Panc1 (cell line): Measurements from ENCODE around the gene ZYX. TPM values are rescaled to one million over a fixed set of nuclear protein-coding genes. Genes with fewer than 3 reads are reported as not detected.

ENCODE experiments used
- ATAC-seq: fragments of 200-7000 bp; cut with Tn5 transposase; 2 replicates; pipeline ENCODE4 v1.9.1; 2020; ENCODE audit warnings: mild to moderate bottlenecking, moderate library complexity
- BruUV-seq: library from RNA; stranded (reverse); fragments of 400-500 nt; replicated peaks from 2 replicates; lab custom pipeline; 2021; lab: Mats Ljungman, UMichigan
- CTCF ChIA-PET: fragments of 300-600 bp; sonication (Branson Sonifier 250); formaldehyde crosslinking; loops from one replicate; lab custom pipeline; 2022; ENCODE audit warnings: antibody characterized with exemption; lab: Charles Lee
- POLR2A ChIA-PET: fragments of 300-600 bp; sonication (Branson Sonifier 250); formaldehyde crosslinking; loops from one replicate; lab custom pipeline; 2022; ENCODE audit warnings: antibody characterized with exemption; lab: Charles Lee
- DNase-seq: peaks from one replicate; pipeline ENCODE4 v3.0.0-alpha.2; 2010; ENCODE audit warnings: low read depth, low spot score
- H3K27ac ChIP-seq: 2 replicates; pipeline ENCODE4 v1.5.1; 2011; ENCODE audit warnings: mild to moderate bottlenecking, low read length, inconsistent platforms
- H3K27me3 ChIP-seq: fragments of 200-500 bp; sonication (Bioruptor generic); 2 replicates; pipeline ENCODE4 v1.6.0; 2014; ENCODE audit warnings: low read length, inconsistent platforms; ENCODE audit not compliant: control insufficient read depth, insufficient read depth
- H3K36me3 ChIP-seq: fragments of 200-500 bp; sonication (Bioruptor generic); 2 replicates; pipeline ENCODE4 v1.5.1; 2014; ENCODE audit warnings: inconsistent platforms, mild to moderate bottlenecking, low read length, moderate library complexity; ENCODE audit not compliant: control insufficient read depth, insufficient read depth
- H3K4me1 ChIP-seq: 2 replicates; pipeline ENCODE4 v1.5.1; 2011; ENCODE audit warnings: inconsistent platforms, mild to moderate bottlenecking, low read length, moderate library complexity; ENCODE audit not compliant: control insufficient read depth, insufficient read depth
- H3K4me3 ChIP-seq, 2 experiments: 2 replicates each; pipeline ENCODE4 v1.5.1; 2011 to 2012; ENCODE audit warnings: low read depth in 2 of 2, low read length in 2 of 2, mild to moderate bottlenecking in 2 of 2, inconsistent platforms in 1 of 2, moderate library complexity in 1 of 2
- H3K9me3 ChIP-seq: fragments of 200-500 bp; sonication (Bioruptor generic); 2 replicates; pipeline ENCODE4 v1.5.1; 2014; ENCODE audit warnings: low read depth, mild to moderate bottlenecking, inconsistent platforms, low read length, moderate library complexity; ENCODE audit not compliant: control insufficient read depth, insufficient read depth
- POLR2AphosphoS5 ChIP-seq: IDR thresholded peaks from 2 replicates; pipeline ENCODE4 v1.6.1; 2012; ENCODE audit warnings: mild to moderate bottlenecking, low read depth, low read length, moderate library complexity
- SIN3A ChIP-seq: IDR thresholded peaks from 2 replicates; pipeline ENCODE4 v1.6.1; 2012; ENCODE audit warnings: low read depth, mild to moderate bottlenecking, low read length, moderate library complexity, borderline replicate concordance; ENCODE audit not compliant: insufficient read depth
- TCF7L2 ChIP-seq: IDR thresholded peaks from 2 replicates; pipeline ENCODE4 v1.6.1; 2011; ENCODE audit warnings: mild to moderate bottlenecking, low read depth, low read length, inconsistent platforms
- in situ Hi-C: cut with HindIII; loops from 2 replicates; pipeline ENCODE4 v1.10.0; 2016; ENCODE audit warnings: low sequenced_read_pairs, low pct_unique_long_range_greater_than_20kb
- intact Hi-C: fragments of 100-400 bp; cut with micrococcal nuclease; formaldehyde crosslinking; loops from one replicate; pipeline ENCODE4 v1.10.0; 2022; ENCODE audit not compliant: unreplicated experiment
- total RNA-seq: library from RNA; stranded (reverse); gene quantifications from one replicate; pipeline ENCODE4 v1.2.1, GENCODE V29; 2021; ENCODE audit not compliant: unreplicated experiment
- TF ChIP-seq, protein P1 (sequence below), 2 experiments: IDR thresholded peaks; 2 replicates each; pipeline ENCODE4 v1.6.1; 2011 to 2012; ENCODE audit warnings: low read depth in 2 of 2, control low read depth in 1 of 2, low read length in 1 of 2, mild to moderate bottlenecking in 1 of 2, moderate library complexity in 1 of 2; ENCODE audit not compliant: insufficient read depth in 1 of 2
- TF ChIP-seq, protein P2 (sequence below): fragments of 450-650 bp; IDR thresholded peaks from 2 replicates; pipeline ENCODE4 v1.5.1; 2017; ENCODE audit warnings: mild to moderate bottlenecking

ZYX gene
- total RNA-seq, 1 experiment from 2014 or later = 169 TPM

DNA sequence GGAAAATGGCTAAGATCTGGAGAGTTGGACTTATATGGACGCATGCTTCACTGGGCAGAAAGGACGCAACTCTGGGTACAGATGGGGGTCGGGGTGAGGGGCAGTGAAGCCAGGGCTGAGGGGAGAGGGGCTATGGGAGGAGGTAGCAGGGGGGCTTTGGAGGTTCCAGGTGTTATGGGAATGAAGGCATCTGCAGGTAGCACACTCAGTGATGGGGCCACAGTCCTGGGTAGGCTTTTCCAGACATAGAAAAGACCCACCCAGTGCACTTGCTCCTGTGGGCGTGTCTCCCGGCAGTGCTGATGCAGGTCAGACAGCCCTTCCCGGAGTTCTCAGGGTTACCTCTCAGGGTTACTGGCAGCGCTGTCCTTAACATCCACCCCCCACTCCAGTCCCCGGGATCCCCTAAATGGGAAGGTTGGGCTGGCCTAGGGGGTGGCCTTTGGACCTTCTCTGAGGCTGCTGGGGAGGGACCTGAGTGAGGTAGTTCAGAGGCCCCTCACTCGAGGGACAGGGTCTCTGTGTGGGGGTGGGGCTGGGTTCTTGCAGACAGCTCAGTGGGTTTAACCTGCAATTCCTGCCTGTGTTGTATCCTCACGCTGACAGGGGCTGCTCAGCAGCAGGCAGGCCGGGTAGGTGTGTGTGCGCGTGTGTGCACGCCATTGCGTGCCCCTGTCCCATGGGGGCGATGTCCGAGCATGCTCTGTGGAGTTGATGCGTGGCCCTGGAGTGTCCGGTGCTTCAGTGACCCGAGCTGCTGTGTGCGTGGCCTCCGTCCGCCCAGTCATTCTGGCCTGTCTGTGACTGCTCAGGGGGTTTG is 6.2 kb downstream of the ZYX start:
- Histone ChIP-seq H3K27ac (no peak overlapping the region), H3K27me3 (no peaks in the 10 kb centered on the region), H3K9me3 (no peaks in the 10 kb centered on the region), H3K4me3 (no peak overlapping the region), H3K4me1 (peaks cover 2% of the 10 kb centered on the region; the same call in 1 of the 2 replicates), H3K36me3 (peaks cover 3% of the 10 kb centered on the region; the same call in 1 of the 2 replicates)
- TF ChIP-seq SIN3A (no peak), POLR2AphosphoS5 (no peak), TCF7L2 (no peak)
- TF ChIP-seq, protein P1, sequence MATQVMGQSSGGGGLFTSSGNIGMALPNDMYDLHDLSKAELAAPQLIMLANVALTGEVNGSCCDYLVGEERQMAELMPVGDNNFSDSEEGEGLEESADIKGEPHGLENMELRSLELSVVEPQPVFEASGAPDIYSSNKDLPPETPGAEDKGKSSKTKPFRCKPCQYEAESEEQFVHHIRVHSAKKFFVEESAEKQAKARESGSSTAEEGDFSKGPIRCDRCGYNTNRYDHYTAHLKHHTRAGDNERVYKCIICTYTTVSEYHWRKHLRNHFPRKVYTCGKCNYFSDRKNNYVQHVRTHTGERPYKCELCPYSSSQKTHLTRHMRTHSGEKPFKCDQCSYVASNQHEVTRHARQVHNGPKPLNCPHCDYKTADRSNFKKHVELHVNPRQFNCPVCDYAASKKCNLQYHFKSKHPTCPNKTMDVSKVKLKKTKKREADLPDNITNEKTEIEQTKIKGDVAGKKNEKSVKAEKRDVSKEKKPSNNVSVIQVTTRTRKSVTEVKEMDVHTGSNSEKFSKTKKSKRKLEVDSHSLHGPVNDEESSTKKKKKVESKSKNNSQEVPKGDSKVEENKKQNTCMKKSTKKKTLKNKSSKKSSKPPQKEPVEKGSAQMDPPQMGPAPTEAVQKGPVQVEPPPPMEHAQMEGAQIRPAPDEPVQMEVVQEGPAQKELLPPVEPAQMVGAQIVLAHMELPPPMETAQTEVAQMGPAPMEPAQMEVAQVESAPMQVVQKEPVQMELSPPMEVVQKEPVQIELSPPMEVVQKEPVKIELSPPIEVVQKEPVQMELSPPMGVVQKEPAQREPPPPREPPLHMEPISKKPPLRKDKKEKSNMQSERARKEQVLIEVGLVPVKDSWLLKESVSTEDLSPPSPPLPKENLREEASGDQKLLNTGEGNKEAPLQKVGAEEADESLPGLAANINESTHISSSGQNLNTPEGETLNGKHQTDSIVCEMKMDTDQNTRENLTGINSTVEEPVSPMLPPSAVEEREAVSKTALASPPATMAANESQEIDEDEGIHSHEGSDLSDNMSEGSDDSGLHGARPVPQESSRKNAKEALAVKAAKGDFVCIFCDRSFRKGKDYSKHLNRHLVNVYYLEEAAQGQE (IDR thresholded peaks at IDR 0.05; ENCODE audit: insufficient read depth in 1 of 2, low read depth in 2 of 2, low read length in 1 of 2) = no peak
- TF ChIP-seq, protein P2, sequence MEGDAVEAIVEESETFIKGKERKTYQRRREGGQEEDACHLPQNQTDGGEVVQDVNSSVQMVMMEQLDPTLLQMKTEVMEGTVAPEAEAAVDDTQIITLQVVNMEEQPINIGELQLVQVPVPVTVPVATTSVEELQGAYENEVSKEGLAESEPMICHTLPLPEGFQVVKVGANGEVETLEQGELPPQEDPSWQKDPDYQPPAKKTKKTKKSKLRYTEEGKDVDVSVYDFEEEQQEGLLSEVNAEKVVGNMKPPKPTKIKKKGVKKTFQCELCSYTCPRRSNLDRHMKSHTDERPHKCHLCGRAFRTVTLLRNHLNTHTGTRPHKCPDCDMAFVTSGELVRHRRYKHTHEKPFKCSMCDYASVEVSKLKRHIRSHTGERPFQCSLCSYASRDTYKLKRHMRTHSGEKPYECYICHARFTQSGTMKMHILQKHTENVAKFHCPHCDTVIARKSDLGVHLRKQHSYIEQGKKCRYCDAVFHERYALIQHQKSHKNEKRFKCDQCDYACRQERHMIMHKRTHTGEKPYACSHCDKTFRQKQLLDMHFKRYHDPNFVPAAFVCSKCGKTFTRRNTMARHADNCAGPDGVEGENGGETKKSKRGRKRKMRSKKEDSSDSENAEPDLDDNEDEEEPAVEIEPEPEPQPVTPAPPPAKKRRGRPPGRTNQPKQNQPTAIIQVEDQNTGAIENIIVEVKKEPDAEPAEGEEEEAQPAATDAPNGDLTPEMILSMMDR = no peak; the same call in 1 of the 2 replicates
- in situ Hi-C loops (no loop called here), intact Hi-C loops (no loop called here)
- POLR2A ChIA-PET = no interaction called here
- CTCF ChIA-PET = no interaction called here
- BruUV-seq = no TSS peak
- ATAC-seq (peak; percentile 31; the same call in 1 of the 2 replicates), DNase-seq (no peak)

DNA sequence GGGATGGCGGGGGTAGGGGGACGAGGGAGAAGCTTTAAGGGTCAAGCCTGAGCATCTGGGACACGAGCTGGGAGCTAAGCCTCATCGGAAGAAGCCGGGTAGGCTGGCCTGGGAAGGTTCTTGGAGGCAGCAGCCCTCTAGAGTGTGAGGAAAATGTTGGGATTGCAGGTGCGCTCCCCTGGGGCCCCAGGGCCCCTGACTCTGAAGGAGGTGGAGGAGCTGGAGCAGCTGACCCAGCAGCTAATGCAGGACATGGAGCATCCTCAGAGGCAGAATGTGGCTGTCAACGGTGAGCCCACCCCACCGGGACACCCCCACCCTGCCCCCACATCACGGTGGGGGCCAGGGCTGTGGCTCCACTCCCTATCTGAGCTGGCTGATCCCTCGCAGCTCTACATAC is 6.9 kb downstream of the ZYX start:
- no TSS peak for BruUV-seq
- H3K4me1 ChIP-seq = no peaks in the 10 kb centered on the region
- CTCF ChIA-PET = no interaction called here

More for the DNA sequence above, 6.9 kb downstream of the ZYX start:
- Histone ChIP-seq H3K9me3 (no peaks in the 10 kb centered on the region), H3K4me3 (no peak overlapping the region), H3K27ac (no peak overlapping the region), H3K27me3 (no peaks in the 10 kb centered on the region), H3K36me3 (peaks cover 3% of the 10 kb centered on the region; the same call in 1 of the 2 replicates)
- intact Hi-C loops (no loop called here), in situ Hi-C loops (no loop called here)
- no peak for TF ChIP-seq SIN3A
- TF ChIP-seq, protein P2 = no peak
- TF ChIP-seq, protein P1 (IDR thresholded peaks at IDR 0.05; ENCODE audit: insufficient read depth in 1 of 2, low read depth in 2 of 2, low read length in 1 of 2) = no peak
- TF ChIP-seq TCF7L2 = no peak
- TF ChIP-seq POLR2AphosphoS5 = no peak
- POLR2A ChIA-PET = no interaction called here
- no peak for ATAC-seq
- DNase-seq = no peak
